HepG2 (cell line): ENCODE results near the gene DAPK1. TPM values are rescaled to one million over a fixed set of nuclear protein-coding genes. Genes with fewer than 3 reads are reported as not detected.

Experiments used
- ATF1 ChIP-seq: IDR thresholded peaks from 2 replicates; pipeline ENCODE4 v1.6.1; 2016; ENCODE audit warnings: mild to moderate bottlenecking, control low read depth
- GPN1 ChIP-seq: sonication (generic); formaldehyde crosslinking; IDR thresholded peaks from 2 replicates; pipeline ENCODE4 v1.5.1; 2020; ENCODE audit warnings: missing genetic modification reagents, borderline replicate concordance
- HHEX ChIP-seq: IDR thresholded peaks from 2 replicates; pipeline ENCODE4 v1.6.1; 2016; ENCODE audit warnings: control low read depth
- HNRNPH1 ChIP-seq: fragments of 200-400 bp; formaldehyde crosslinking; optimal IDR thresholded peaks from 2 replicates; pipeline ENCODE3; 2017; ENCODE audit warnings: mild to moderate bottlenecking, low read depth, low read length
- KAT2B ChIP-seq: fragments of 150-350 bp; IDR thresholded peaks from 2 replicates; pipeline ENCODE4 v1.6.1; 2014; ENCODE audit warnings: low read depth, low read length, borderline replicate concordance
- MAFF ChIP-seq: IDR thresholded peaks from 2 replicates; pipeline ENCODE4 v1.6.1; 2011; ENCODE audit warnings: low read depth, low read length, improper control_type of control experiment
- NFYC ChIP-seq: IDR thresholded peaks from 2 replicates; pipeline ENCODE4 v1.6.1; 2016; ENCODE audit warnings: missing genetic modification reagents, missing compliant biosample characterization
- NPAS2 ChIP-seq: sonication (generic); formaldehyde crosslinking; IDR thresholded peaks from 2 replicates; pipeline ENCODE4 v1.8.0; 2022; ENCODE audit warnings: mild to moderate bottlenecking, missing genetic modification reagents, borderline replicate concordance
- NR2C2 ChIP-seq: sonication (generic); formaldehyde crosslinking; IDR thresholded peaks from 2 replicates; pipeline ENCODE4 v1.4.0; 2020; ENCODE audit warnings: missing genetic modification reagents, mild to moderate bottlenecking, moderate library complexity, borderline replicate concordance
- NR2F2 ChIP-seq: IDR thresholded peaks from 2 replicates; pipeline ENCODE4 v1.6.1; 2012; ENCODE audit warnings: low read depth, inconsistent platforms, borderline replicate concordance
- PTBP1 ChIP-seq: fragments of 200-400 bp; formaldehyde crosslinking; IDR thresholded peaks from 2 replicates; pipeline ENCODE4 v1.6.1; 2018; ENCODE audit warnings: low read length, low read depth; ENCODE audit not compliant: poor library complexity, severe bottlenecking
- RARG ChIP-seq: sonication (generic); formaldehyde crosslinking; IDR thresholded peaks from 2 replicates; pipeline ENCODE4 v1.4.0; 2020; ENCODE audit warnings: low read depth, mild to moderate bottlenecking, missing genetic modification reagents
- RBM39 ChIP-seq: fragments of 200-400 bp; formaldehyde crosslinking; IDR thresholded peaks from one replicate; pipeline ENCODE4 v1.6.1; 2018; ENCODE audit warnings: antibody characterized with exemption, mild to moderate bottlenecking, low read depth, low read length; ENCODE audit not compliant: poor library complexity, severe bottlenecking
- SKI ChIP-seq: fragments of 450-650 bp; IDR thresholded peaks from one replicate; pipeline ENCODE4 v1.6.1; 2018; ENCODE audit warnings: mild to moderate bottlenecking; ENCODE audit not compliant: partially characterized antibody
- TBP ChIP-seq: sonication (generic); formaldehyde crosslinking; IDR thresholded peaks from 2 replicates; pipeline ENCODE4 v1.5.0; 2020; ENCODE audit warnings: missing genetic modification reagents
- TFAP4 ChIP-seq: sonication (generic); IDR thresholded peaks from 2 replicates; pipeline ENCODE4 v1.6.1; 2016; ENCODE audit warnings: low read depth, borderline replicate concordance
- U2AF1 ChIP-seq: fragments of 200-400 bp; formaldehyde crosslinking; optimal IDR thresholded peaks from 2 replicates; pipeline ENCODE3; 2017; ENCODE audit warnings: mild to moderate bottlenecking, low read depth, low read length
- YY1 ChIP-seq: IDR thresholded peaks from 2 replicates; pipeline ENCODE4 v1.6.1; 2011; ENCODE audit warnings: low read length, low read depth, moderate library complexity, mild to moderate bottlenecking; ENCODE audit not compliant: insufficient read depth, insufficient replicate concordance
- ZFP36L2 ChIP-seq: sonication (generic); formaldehyde crosslinking; IDR thresholded peaks from 2 replicates; pipeline ENCODE4 v1.4.0; 2020; ENCODE audit warnings: missing genetic modification reagents
- ZNF251 ChIP-seq: sonication (generic); formaldehyde crosslinking; IDR thresholded peaks from 2 replicates; pipeline ENCODE4 v1.9.0; 2021; ENCODE audit warnings: mild to moderate bottlenecking, missing genetic modification reagents
- ZNF253 ChIP-seq: sonication (generic); formaldehyde crosslinking; IDR thresholded peaks from 2 replicates; pipeline ENCODE4 v1.8.0; 2022; ENCODE audit warnings: mild to moderate bottlenecking, missing genetic modification reagents, borderline replicate concordance
- ZNF501 ChIP-seq: sonication (generic); formaldehyde crosslinking; IDR thresholded peaks from 2 replicates; pipeline ENCODE4 v1.5.1; 2020; ENCODE audit warnings: mild to moderate bottlenecking, moderate library complexity, missing genetic modification reagents
- ZNF556 ChIP-seq: sonication (generic); formaldehyde crosslinking; IDR thresholded peaks from 2 replicates; pipeline ENCODE4 v1.4.0; 2020; ENCODE audit warnings: mild to moderate bottlenecking, missing genetic modification reagents, borderline replicate concordance
- ZNF563 ChIP-seq: sonication (generic); formaldehyde crosslinking; IDR thresholded peaks from 2 replicates; pipeline ENCODE4 v1.8.0; 2022; ENCODE audit warnings: mild to moderate bottlenecking, moderate library complexity, missing genetic modification reagents
- ZNF580 ChIP-seq: IDR thresholded peaks from 2 replicates; pipeline ENCODE4 v1.6.1; 2016; ENCODE audit warnings: low read depth, borderline replicate concordance
- ZNF607 ChIP-seq: sonication (generic); formaldehyde crosslinking; IDR thresholded peaks from 2 replicates; pipeline ENCODE4 v1.5.1; 2020; ENCODE audit warnings: missing genetic modification reagents, mild to moderate bottlenecking, borderline replicate concordance
- ZSCAN21 ChIP-seq: sonication (generic); formaldehyde crosslinking; IDR thresholded peaks from 2 replicates; pipeline ENCODE4 v1.8.0; 2022; ENCODE audit warnings: mild to moderate bottlenecking, missing genetic modification reagents, moderate library complexity, borderline replicate concordance
- polyA plus RNA-seq, 8 experiments: library from polyadenylated mRNA; depleted of rRNA in 3 of 8; stranded (reverse) in 7 of 8; unstranded in 1 of 8; fragments of >200 nt; fragmentation: Illumina TruSeq in 4 of 8; extraction: Trizol in 4 of 8; gene quantifications; 2 replicates each; pipeline versions ENCODE4 v1.2.1 to v1.2.3, GENCODE V29; 2011 to 2016; ENCODE audit warnings: low read depth in 4 of 8, missing spikeins in 1 of 8, mixed read lengths in 1 of 8; ENCODE audit not compliant: insufficient read depth in 1 of 8
- total RNA-seq, 5 experiments: library from RNA; depleted of rRNA; stranded (reverse); fragments of >200 nt; fragmentation: Illumina TruSeq; extraction: Trizol; gene quantifications; 2 replicates each; pipeline ENCODE4 v1.2.3, GENCODE V29; 2016; ENCODE audit warnings: low read depth in 1 of 5
- TF ChIP-seq, protein P1 (sequence below): sonication (generic); formaldehyde crosslinking; IDR thresholded peaks from 2 replicates; pipeline ENCODE4 v1.5.0; 2020; ENCODE audit warnings: missing genetic modification reagents

The DAPK1 gene
- total and polyA plus RNA-seq, 2 of the 13 experiments (the other 11 are each of a cell fraction or from before 2014, with no cell fraction given) = 35.7 to 35.9 TPM

GRCh38 chr9:87505869-87506678 lies 8.4 kb downstream of the DAPK1 start (continued):
- TF ChIP-seq ZNF580 (peak; percentile 64), PTBP1 (no peak), NR2C2 (CRISPR knock-in tag) (no peak), TBP (CRISPR knock-in tag) (no peak), TFAP4 (no peak), HHEX (CRISPR knock-in tag) (no peak), ZNF563 (no peak), ZFP36L2 (CRISPR knock-in tag) (no peak), HNRNPH1 (no peak), NR2F2 (0 out of 2 replicates have a peak, but pooled peaks have one; percentile 50), ATF1 (CRISPR knock-in tag) (peak; percentile 65), KAT2B (no peak), RARG (CRISPR knock-in tag) (no peak), MAFF (no peak), NPAS2 (CRISPR knock-in tag) (no peak), ZNF251 (CRISPR knock-in tag) (no peak), U2AF1 (no peak), SKI (peak; percentile 90), ZNF556 (CRISPR knock-in tag) (peak; percentile 41; the same call in 1 of the 2 replicates), RBM39 (no peak), ZNF253 (CRISPR knock-in tag) (no peak), YY1 (no peak), ZNF607 (CRISPR knock-in tag) (0 out of 2 replicates have a peak, but pooled peaks have one; percentile 27), ZSCAN21 (no peak), NFYC (CRISPR knock-in tag) (no peak), ZNF501 (CRISPR knock-in tag) (no peak), GPN1 (CRISPR knock-in tag) (no peak)
- TF ChIP-seq, protein P1, sequence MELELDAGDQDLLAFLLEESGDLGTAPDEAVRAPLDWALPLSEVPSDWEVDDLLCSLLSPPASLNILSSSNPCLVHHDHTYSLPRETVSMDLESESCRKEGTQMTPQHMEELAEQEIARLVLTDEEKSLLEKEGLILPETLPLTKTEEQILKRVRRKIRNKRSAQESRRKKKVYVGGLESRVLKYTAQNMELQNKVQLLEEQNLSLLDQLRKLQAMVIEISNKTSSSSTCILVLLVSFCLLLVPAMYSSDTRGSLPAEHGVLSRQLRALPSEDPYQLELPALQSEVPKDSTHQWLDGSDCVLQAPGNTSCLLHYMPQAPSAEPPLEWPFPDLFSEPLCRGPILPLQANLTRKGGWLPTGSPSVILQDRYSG (CRISPR knock-in tag) = no peak
